ENCODE results near the gene HAPLN2.

Gene HAPLN2

DNA sequence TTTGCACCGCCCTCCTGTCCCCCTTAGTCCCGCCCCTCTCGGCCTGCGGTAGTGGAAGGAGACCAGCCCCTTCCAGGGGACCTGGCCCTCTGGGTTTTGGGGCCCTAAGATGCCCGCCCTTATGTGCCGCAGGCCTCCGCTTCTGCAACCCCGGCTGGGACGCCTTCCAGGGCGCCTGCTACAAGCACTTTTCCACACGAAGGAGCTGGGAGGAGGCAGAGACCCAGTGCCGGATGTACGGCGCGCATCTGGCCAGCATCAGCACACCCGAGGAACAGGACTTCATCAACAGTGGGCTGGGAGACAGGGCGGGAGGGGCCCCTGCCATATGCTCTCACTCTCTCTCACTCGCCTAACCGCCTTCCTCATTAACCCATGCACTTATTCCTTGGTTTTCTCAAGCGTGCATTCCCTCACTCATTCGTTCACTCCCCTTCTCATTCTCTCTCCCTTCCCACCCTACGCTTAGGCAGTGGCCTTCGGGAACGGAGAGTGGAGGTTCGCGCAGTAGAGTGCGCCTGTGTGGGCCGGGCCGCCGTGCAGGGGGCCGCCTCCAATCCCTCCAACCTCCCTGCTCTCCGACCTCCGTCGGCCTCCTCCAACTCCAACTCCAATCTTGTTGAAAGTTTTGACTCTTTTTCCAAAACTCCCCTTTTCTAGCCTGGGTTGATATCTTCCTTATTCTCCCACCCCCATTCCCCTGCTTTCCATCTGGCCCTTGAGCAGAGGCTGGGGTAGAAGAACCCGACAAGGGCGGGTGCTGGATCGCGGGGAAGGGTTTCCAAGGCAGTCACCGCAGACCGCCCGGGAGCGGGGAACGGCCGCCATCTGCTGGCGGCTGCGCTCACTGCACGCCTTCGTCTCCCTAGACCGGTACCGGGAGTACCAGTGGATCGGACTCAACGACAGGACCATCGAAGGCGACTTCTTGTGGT lies 37.9 kb downstream of the HAPLN2 start:
- peak; percentile 57 for DNase-seq (ENCODE audit: low read depth)
- TF ChIP-seq CTCF (conservative IDR thresholded peaks at IDR 0.05; ENCODE audit: control insufficient read depth, insufficient read depth, low read depth, low read length) = peak; percentile 85
- peak overlapping the region; percentile 27 for H3K4me3 ChIP-seq (ENCODE audit: control insufficient read depth, low read depth, low read length)

GRCh38 chr1:156657741-156658319 lies 38.6 kb downstream of the HAPLN2 start:
- no peak for TF ChIP-seq CTCF (conservative IDR thresholded peaks at IDR 0.05; ENCODE audit: control insufficient read depth, insufficient read depth, low read depth, low read length)
- DNase-seq (ENCODE audit: low read depth) = no peak
- H3K4me3 ChIP-seq (ENCODE audit: control insufficient read depth, low read depth, low read length) = no peak overlapping the region

DNA sequence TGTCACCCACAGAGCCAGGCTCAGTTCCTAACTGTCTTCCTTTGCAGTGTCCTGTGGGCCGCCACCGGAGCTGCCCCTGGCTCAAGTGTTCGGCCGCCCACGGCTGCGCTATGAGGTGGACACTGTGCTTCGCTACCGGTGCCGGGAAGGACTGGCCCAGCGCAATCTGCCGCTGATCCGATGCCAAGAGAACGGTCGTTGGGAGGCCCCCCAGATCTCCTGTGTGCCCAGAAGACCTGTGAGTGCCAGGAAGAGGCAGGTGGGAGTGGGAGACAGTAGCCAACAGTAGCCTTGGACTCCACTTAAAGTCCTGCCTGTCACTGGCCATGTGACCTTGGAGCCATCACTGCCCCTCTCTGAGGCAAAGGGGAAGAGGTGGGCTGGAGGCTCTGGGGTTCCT lies 39.3 kb downstream of the HAPLN2 start:
- no peak overlapping the region for H3K4me3 ChIP-seq (ENCODE audit: control insufficient read depth, low read depth, low read length)
- no peak for DNase-seq (ENCODE audit: low read depth)
- no peak for TF ChIP-seq CTCF (conservative IDR thresholded peaks at IDR 0.05; ENCODE audit: control insufficient read depth, insufficient read depth, low read depth, low read length)

DNA sequence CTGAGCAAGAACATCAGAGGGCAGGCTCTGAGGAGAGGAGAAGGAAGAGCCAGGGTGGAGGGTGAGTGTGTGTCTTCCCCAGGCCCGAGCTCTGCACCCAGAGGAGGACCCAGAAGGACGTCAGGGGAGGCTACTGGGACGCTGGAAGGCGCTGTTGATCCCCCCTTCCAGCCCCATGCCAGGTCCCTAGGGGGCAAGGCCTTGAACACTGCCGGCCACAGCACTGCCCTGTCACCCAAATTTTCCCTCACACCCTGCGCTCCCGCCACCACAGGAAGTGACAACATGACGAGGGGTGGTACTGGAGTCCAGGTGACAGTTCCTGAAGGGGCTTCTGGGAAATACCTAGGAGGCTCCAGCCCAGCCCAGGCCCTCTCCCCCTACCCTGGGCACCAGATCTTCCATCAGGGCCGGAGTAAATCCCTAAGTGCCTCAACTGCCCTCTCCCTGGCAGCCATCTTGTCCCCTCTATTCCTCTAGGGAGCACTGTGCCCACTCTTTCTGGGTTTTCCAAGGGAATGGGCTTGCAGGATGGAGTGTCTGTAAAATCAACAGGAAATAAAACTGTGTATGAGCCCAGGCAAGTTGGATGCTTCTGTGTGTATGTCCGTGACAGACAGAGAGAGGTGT lies 39.8 kb downstream of the HAPLN2 start:
- TF ChIP-seq CTCF (conservative IDR thresholded peaks at IDR 0.05; ENCODE audit: control insufficient read depth, insufficient read depth, low read depth, low read length) = no peak
- no peak overlapping the region for H3K4me3 ChIP-seq (ENCODE audit: control insufficient read depth, low read depth, low read length)
- no peak for DNase-seq (ENCODE audit: low read depth)

GRCh38 chr1:156659661-156659987 lies 40.4 kb downstream of the HAPLN2 start:
- no peak overlapping the region for H3K4me3 ChIP-seq (ENCODE audit: control insufficient read depth, low read depth, low read length)

More at GRCh38 chr1:156659661-156659987, 40.4 kb downstream of the HAPLN2 start:
- DNase-seq (ENCODE audit: low read depth) = no peak
- TF ChIP-seq CTCF (conservative IDR thresholded peaks at IDR 0.05; ENCODE audit: control insufficient read depth, insufficient read depth, low read depth, low read length) = no peak
